T47D (cell line): ENCODE results near the gene STIM2.
"Not testable (repeated sequence)": the region's sequence is repeated elsewhere in the genome, so short reads cannot be mapped to it uniquely, and the experiment has no call there.

ENCODE experiments used
- DNase-seq, 2 experiments: peaks; one replicate each; pipeline versions ENCODE4 v3.0.0 to v3.0.0-alpha.2; 2011 to 2012; ENCODE audit warnings: low read depth in 1 of 2, low spot score in 1 of 2
- JUND ChIP-seq: IDR thresholded peaks from 2 replicates; pipeline ENCODE4 v1.6.1; 2012; ENCODE audit warnings: low read depth
- in situ Hi-C: cut with HindIII; loops from 2 replicates; pipeline ENCODE4 v1.10.0; 2016; ENCODE audit warnings: low sequenced_read_pairs, low pct_unique_long_range_greater_than_20kb

STIM2 gene

GRCh38 chr4:27016551-27016950, 155.9 kb downstream of the STIM2 start:
- TF ChIP-seq JUND = no peak
- DNase-seq = no peak
- in situ Hi-C loops = no loop called here

- TF ChIP-seq JUND = no peak
- in situ Hi-C loops = no loop called here
- no peak for DNase-seq
These were observed 157.0 kb downstream of the STIM2 start for GRCh38 chr4:27017623-27018022.

- no peak for TF ChIP-seq JUND
- in situ Hi-C loops = no loop called here
- DNase-seq = no peak
These were observed 157.4 kb downstream of the STIM2 start for GRCh38 chr4:27018076-27018475.

GRCh38 chr4:27018910-27019309, 158.3 kb downstream of the STIM2 start:
- no peak for TF ChIP-seq JUND
- no peak for DNase-seq
- in situ Hi-C loops = no loop called here

GRCh38 chr4:27019766-27020165, 159.1 kb downstream of the STIM2 start:
- in situ Hi-C loops = no loop called here
- no peak for TF ChIP-seq JUND
- DNase-seq = no peak

GRCh38 chr4:27020203-27020602, 159.6 kb downstream of the STIM2 start:
- in situ Hi-C loops = no loop called here
- no peak for DNase-seq
- TF ChIP-seq JUND = no peak

GRCh38 chr4:27020603-27021002, 160.0 kb downstream of the STIM2 start:
- in situ Hi-C loops = no loop called here
- no peak for TF ChIP-seq JUND
- no peak for DNase-seq

GRCh38 chr4:27022963-27023362, 162.3 kb downstream of the STIM2 start:
- DNase-seq = no peak
- no peak for TF ChIP-seq JUND
- in situ Hi-C loops = no loop called here

- TF ChIP-seq JUND = no peak
- in situ Hi-C loops = no loop called here
- no peak for DNase-seq
These were observed 162.7 kb downstream of the STIM2 start for GRCh38 chr4:27023366-27023765.

GRCh38 chr4:27024805-27025204, 164.2 kb downstream of the STIM2 start:
- in situ Hi-C loops = no loop called here
- DNase-seq = no peak
- TF ChIP-seq JUND = no peak

- TF ChIP-seq JUND = no peak
- in situ Hi-C loops = no loop called here
- DNase-seq = no peak
These were observed 166.8 kb downstream of the STIM2 start for GRCh38 chr4:27027428-27027827.

GRCh38 chr4:27035127-27035526, 174.5 kb downstream of the STIM2 start:
- DNase-seq, in situ Hi-C loops: not testable (repeated sequence)

GRCh38 chr4:27040356-27040755, 179.7 kb downstream of the STIM2 start:
- no peak for DNase-seq
- in situ Hi-C loops = no loop called here
- no peak for TF ChIP-seq JUND

GRCh38 chr4:27042411-27042810, 181.8 kb downstream of the STIM2 start:
- TF ChIP-seq JUND = no peak
- in situ Hi-C loops = no loop called here
- no peak for DNase-seq
